Thoracic aorta (tissue), 2 donors: ENCODE data around the gene NLGN1. TPM values are rescaled to one million over a fixed set of nuclear protein-coding genes. Genes with fewer than 3 reads are reported as not detected.

Experiments
- ATAC-seq: fragments of 150-250 bp; one replicate; pipeline ENCODE4 v1.8.0; 2017; ENCODE audit warnings: low read depth; ENCODE audit not compliant: insufficient number of reproducible peaks, low FRiP score
- DNase-seq: peaks from one replicate; pipeline ENCODE4 v3.0.0-alpha.2; 2020; ENCODE audit warnings: low spot score
- H3K27ac ChIP-seq, 2 donors: fragments of 200-600 bp; sonication (generic); 1 replicate in 1 of 2; 2 replicates in 1 of 2; pipeline ENCODE4 v1.5.1; 2016; ENCODE audit warnings: mild to moderate bottlenecking in 2 of 2, moderate library complexity in 2 of 2
- H3K27me3 ChIP-seq: fragments of 200-600 bp; sonication (generic); replicated peaks from 2 replicates; pipeline ENCODE4 v1.6.0; 2016; ENCODE audit warnings: mild to moderate bottlenecking; ENCODE audit not compliant: insufficient read depth
- H3K36me3 ChIP-seq: fragments of 200-600 bp; sonication (generic); one replicate; pipeline ENCODE4 v1.5.1; 2016
- H3K4me1 ChIP-seq, 2 donors: fragments of 200-600 bp; sonication (generic); 1 replicate in 1 of 2; 2 replicates in 1 of 2; pipeline versions ENCODE4 v1.5.1 to v1.6.0; 2016; ENCODE audit warnings: low read depth in 2 of 2, mild to moderate bottlenecking in 1 of 2; ENCODE audit not compliant: control insufficient read depth in 1 of 2
- H3K4me3 ChIP-seq: fragments of 200-600 bp; sonication (generic); 2 replicates; pipeline ENCODE4 v1.5.1; 2016; ENCODE audit warnings: mild to moderate bottlenecking
- H3K9me3 ChIP-seq: fragments of 200-600 bp; sonication (generic); 2 replicates; pipeline ENCODE4 v1.5.1; 2016
- total RNA-seq, 2 donors: library from RNA; depleted of rRNA; stranded (reverse); fragments of >200 nt; gene quantifications; one replicate each; pipeline versions ENCODE4 v1.1.0 to v1.2.3, GENCODE V29; 2016
- TF ChIP-seq, protein P1 (sequence below): fragments of 200-600 bp; sonication (generic); IDR thresholded peaks from one replicate; pipeline ENCODE4 v1.5.1; 2019; ENCODE audit warnings: antibody characterized with exemption

NLGN1 gene
- total RNA-seq, 2 donors from 2014 or later: 17.8 to 18.3 TPM

DNA sequence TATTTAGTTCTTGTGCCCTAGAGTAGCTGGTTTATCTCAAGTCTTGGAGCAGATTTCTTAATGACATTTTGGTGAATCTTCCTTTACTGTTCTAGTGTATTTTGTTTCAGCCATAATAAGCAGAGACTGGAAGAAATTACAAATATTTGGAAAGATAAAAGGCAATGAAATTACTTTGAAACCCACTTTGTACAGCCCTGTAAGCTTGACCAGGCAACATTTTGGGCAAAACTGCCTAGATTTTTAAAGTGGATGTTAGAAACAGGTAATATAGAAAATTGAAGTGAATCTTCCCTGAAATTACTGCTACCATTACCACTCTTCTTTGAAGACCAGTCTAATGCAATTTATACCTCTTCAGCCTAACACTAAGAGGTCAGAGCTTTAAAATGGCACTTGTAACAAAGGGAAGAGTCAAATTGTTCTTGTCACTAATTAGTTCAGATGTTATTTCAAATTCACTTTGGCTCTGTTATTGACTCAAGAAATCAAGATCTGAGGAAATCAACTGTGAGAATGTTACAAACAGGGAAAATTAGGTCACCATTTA is 589.4 kb downstream of the NLGN1 start:
- no peaks in the 10 kb centered on the region for H3K4me1 ChIP-seq
- DNase-seq (no peak), ATAC-seq (no peak)
- H3K27ac ChIP-seq: no peak overlapping the region
- no peaks in the 10 kb centered on the region for H3K36me3 ChIP-seq
- no peak overlapping the region for H3K4me3 ChIP-seq
- TF ChIP-seq, protein P1, sequence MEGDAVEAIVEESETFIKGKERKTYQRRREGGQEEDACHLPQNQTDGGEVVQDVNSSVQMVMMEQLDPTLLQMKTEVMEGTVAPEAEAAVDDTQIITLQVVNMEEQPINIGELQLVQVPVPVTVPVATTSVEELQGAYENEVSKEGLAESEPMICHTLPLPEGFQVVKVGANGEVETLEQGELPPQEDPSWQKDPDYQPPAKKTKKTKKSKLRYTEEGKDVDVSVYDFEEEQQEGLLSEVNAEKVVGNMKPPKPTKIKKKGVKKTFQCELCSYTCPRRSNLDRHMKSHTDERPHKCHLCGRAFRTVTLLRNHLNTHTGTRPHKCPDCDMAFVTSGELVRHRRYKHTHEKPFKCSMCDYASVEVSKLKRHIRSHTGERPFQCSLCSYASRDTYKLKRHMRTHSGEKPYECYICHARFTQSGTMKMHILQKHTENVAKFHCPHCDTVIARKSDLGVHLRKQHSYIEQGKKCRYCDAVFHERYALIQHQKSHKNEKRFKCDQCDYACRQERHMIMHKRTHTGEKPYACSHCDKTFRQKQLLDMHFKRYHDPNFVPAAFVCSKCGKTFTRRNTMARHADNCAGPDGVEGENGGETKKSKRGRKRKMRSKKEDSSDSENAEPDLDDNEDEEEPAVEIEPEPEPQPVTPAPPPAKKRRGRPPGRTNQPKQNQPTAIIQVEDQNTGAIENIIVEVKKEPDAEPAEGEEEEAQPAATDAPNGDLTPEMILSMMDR: no peak
- H3K9me3 ChIP-seq: no peaks in the 10 kb centered on the region
- H3K27me3 ChIP-seq: no peaks in the 10 kb centered on the region

DNA sequence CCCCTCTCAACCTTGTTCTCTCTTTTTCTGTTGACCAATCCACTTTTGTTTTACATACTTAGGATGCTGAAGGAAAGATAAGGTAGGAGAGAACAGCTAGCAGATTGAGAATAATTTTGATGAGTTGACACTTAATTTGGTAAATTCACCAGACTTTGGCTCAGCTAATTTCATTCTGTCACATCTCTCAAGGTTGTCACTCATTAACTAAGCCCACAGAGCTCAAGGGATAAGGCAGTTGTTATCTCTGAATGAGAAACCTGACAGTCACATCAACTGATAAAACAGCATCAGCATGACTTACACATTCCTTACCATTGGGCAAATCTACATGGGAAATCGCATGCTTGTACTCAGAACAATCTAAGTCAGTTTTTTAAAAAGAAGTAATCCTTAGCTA is 591.4 kb downstream of the NLGN1 start:
- Histone ChIP-seq H3K27me3 (no peaks in the 10 kb centered on the region), H3K27ac (no peak overlapping the region), H3K9me3 (no peaks in the 10 kb centered on the region), H3K36me3 (no peaks in the 10 kb centered on the region), H3K4me1 (peaks cover 0 to 10% of the 10 kb centered on the region in 2 donors), H3K4me3 (no peak overlapping the region)
- no peak for ATAC-seq
- TF ChIP-seq, protein P1: no peak
- no peak for DNase-seq

DNA sequence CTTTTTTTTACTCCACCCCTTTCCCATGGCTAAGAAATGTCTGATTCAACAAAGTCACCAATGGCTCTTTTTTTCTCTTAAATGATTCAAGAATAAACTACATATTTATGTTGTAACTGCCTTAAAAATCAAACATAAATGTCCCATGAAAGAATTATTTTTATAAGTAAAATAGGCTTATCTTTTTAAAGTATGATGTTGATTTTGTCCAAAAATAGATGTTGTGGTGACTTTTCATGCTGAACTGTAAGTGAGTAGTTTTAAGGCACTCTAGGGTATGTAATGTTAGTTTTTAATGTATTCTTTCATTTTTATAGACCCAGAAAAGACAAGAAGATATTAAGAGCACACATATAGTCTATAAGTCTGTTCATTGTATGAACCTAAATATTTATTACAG is 594.9 kb downstream of the NLGN1 start:
- no peak for DNase-seq
- Histone ChIP-seq H3K36me3 (no peaks in the 10 kb centered on the region), H3K9me3 (no peaks in the 10 kb centered on the region), H3K4me3 (no peak overlapping the region), H3K27me3 (no peaks in the 10 kb centered on the region), H3K27ac (no peak overlapping the region), H3K4me1 (peaks cover 0 to 23% of the 10 kb centered on the region in 2 donors)
- TF ChIP-seq, protein P1: no peak
- no peak for ATAC-seq

DNA sequence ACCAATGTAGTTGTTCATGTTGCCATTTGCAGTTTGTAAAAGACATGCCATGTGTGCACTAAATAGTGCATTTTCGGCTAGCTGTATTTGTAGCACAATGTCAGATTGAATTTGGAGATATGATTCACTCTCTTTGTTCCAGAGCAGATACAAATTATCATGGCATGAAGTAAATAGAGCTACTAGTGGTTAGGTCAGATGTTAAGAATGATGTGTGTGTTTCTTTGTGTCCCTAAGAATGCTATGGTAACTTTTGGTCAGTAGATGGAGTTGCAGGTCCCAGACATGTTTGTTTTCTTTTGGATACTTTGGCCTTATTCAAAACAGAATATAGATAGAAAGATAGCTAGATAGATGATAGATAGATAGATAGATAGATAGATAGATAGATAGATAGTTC is 595.8 kb downstream of the NLGN1 start:
- ATAC-seq (no peak), DNase-seq (no peak)
- TF ChIP-seq, protein P1: no peak
- H3K9me3 ChIP-seq: no peaks in the 10 kb centered on the region
- no peaks in the 10 kb centered on the region for H3K36me3 ChIP-seq
- H3K27me3 ChIP-seq: no peaks in the 10 kb centered on the region
- H3K4me1 ChIP-seq: peaks cover 0 to 23% of the 10 kb centered on the region in 2 donors
- H3K4me3 ChIP-seq: no peak overlapping the region
- no peak overlapping the region for H3K27ac ChIP-seq

DNA sequence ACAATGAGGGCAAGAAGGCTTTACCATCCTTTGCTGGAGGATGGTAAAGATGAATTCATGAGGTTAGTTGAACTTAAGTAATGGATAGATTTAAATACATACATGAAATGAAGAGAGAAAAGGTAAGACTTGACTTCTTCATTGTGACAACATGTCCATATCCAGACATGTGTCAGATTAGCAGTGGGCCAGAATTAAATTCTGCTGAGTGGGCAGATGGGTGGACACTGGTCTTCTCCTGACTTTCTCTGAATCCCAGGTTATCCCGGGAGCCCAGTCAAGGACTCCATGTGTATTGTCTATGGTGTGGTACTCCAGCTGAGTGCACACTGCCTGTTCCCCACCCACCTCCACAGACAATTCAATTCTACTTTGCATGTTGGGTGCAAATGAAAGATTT is 603.1 kb downstream of the NLGN1 start:
- no peaks in the 10 kb centered on the region for H3K36me3 ChIP-seq
- no peak overlapping the region for H3K27ac ChIP-seq
- no peaks in the 10 kb centered on the region for H3K27me3 ChIP-seq
- DNase-seq (no peak), ATAC-seq (no peak)
- TF ChIP-seq, protein P1: no peak
- no peak overlapping the region for H3K4me3 ChIP-seq
- H3K4me1 ChIP-seq: no peaks in the 10 kb centered on the region
- no peaks in the 10 kb centered on the region for H3K9me3 ChIP-seq
